COR-L47 (cell line): ENCODE measurements around the gene STK4.

Experiments
- DNase-seq: peaks from one replicate; lab custom pipeline; 2025; lab: John Stamatoyannopoulos, UW

STK4 gene

DNA sequence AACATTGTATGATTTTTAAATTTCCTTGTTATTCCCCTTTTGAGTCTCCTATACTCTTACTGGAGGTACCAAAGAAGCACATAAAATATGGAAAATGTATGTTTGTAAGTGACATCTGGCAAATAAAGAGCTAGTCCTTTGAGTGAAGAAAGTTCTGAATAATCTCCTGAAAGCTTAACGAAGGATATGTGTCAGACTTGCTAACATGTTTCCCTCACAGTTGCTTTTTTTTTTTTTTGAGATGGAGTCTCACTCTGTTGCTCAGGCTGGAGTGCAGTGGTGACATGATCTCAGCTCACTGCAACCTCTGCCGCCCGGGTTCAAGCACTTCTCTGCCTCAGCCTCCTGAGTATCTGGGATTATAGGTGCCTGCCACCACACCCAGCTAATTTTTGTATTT is 63.6 kb downstream of the STK4 start:
- no peak for DNase-seq

DNA sequence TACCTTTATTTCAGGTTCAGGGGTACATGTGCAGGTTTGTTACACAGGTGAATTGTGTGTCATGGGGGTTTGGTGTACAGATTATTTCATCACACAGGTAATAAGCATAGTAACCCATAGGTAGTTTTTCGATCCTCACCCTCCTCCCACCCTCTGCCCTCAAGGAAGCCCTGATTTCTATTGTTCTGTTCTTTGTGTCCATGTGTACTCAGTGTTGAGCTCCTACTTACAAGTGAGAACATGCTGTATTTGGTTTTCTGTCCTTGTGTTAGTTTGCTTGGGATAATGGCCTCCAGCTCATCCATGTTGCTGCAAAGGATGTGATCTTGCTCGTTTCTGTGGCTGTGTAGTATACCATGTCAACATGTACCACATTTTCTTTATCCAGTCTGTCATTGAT is 66.0 kb downstream of the STK4 start:
- no peak for DNase-seq

DNA sequence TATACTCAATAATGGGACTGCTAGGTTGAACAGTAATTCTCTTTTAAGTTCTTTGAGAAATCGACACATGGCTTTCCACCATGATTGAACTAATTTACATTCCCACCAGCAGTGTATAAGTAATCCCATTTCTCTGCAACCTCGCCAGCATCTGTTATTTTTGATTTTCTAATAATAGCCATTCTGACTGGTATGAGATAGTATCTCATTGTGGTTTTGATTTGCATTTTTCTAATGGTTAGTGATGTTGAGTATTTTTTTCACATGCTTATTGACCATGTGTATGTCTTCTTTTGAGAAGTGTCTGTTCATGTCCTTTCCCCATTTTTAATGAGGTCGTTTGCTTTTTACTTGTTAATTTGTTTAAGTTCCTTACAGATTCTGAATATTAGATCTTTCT is 66.5 kb downstream of the STK4 start:
- DNase-seq, result no peak

DNA sequence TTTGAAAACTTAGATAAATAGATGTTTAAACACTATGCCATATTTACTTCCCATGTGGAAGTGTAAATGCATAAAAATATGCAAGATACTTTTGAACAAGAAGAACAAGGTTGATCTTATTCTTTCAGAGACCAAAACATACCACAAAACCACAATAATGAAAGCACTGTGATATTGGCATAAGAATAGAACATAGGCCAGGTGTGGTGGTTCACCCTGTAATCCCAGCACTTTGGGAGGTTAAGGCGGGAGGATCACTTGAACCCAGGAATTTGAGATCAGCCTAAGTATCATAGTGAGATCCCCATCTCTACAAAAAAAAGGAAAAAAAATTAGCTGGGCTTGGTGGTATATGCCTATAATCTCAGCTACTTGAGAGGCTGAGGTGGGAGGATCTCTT is 68.1 kb downstream of the STK4 start:
- DNase-seq, result no peak

DNA sequence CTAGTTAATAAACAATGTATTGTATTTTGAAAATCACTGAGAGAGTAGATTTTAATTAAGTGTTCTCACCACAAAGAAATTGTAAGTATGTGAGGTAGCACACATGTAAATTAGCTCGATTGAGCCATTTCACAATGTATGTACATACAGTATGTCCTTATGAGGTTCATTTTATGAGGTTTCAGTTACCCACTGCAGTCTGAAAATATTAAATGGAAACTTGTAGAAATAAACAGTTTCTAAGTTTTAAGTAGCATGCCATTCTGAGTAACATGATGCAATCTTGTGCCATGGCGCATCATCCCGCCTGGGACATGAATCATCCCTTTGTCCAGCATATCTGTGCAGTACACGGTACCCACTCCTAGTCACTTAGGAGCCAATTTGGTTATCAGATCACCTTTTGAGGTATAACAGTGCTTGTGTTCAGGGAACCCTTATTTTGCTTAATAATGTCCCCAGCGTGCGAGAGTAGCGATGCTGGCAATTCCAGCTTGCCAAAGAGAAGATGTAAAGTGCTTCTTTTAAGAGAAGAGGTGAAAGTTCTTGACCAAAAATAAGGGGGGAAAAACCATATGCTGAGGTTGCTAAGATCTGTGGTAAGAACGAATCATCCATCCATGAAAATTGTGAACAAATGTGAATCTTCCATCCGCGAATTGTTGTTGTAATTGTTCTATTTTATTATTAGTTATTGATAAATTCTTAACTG is 69.9 kb downstream of the STK4 start:
- DNase-seq, result no peak

DNA sequence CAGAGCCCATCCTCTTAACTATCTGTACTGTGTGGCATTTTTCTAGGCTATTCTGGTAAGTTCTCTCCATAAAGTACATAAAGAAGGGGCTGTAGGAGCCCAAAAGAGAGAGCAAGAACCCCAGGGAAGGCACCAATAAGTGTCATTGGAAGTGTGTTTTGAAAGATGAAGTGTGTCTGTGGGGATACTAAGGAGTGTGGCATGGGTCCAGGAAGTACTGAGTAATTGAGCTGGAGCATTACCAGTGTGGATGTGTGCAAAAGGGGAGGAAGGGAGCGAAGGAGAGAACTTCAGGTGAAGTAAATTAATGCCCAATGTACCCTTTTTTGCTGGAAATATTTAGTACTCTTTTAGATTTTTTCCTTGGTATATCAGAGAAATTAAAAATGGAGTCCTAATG is 70.7 kb downstream of the STK4 start:
- DNase-seq, result no peak

DNA sequence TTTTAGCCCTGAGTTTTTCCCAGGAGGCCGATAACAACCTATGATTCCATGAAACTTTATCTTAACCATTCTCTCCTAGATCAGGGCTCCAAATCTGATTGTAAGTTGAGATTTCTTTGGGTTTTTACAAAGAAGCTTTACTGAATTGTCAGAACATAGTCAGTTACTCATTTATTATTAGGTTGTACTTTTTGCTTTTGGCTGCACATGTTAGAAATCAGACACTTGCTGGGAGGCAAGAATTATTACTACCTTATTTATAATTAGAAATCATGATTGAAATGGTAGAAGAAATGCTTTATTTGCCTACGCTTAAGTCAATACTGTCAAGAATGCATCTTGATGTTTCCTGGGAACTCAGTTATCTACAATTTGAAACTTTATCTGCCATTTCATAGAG is 71.3 kb downstream of the STK4 start:
- DNase-seq, result no peak

DNA sequence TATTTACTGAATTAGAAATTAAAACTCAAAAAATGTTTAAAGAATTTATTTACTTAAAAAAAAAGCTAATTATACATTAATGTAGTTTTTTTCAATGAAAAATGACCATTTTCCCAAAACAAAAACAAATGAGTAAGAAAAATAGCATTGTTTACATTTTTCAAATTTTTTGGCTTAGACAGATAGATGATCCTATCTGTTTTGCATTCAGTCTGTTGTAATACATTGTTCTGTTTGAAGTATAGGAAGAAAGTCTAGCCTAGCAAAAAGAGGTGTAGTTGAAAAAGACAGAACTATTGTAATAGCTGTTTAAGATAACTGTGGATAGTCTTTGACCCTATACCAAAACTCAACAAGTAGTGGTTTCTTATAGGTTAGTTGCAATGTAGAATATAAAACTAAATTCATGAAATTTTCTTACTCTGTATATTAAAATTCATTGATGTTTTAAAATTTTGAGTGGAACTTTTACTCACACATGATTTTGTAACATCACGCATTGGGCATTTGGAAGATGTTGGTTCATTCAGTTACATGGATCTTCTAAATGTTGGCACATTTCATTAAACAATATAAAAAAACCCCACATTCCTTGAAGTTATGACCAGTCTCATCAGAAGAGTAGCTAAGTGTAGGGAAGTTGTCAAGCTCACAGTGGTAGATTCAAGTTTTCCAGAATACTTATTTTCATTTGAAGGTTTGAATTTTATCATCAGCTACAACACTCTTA is 72.6 kb downstream of the STK4 start:
- DNase-seq, result no peak

DNA sequence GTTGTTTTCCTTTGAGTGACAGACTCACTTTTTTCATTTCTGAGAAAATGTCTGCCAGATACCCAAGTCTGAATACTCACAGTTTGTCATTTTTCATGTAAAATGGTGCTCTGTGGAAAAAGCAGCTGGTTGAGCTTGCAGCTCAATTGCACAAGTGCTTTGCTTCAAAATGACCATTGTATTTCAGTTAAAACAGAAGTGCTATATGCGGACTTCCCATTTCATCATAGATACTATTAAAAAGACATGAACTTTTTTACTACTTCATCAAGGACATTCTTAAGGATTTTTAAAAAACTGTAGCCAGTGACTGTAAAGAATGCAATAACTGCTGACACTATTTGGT is 73.1 kb downstream of the STK4 start:
- no peak for DNase-seq

DNA sequence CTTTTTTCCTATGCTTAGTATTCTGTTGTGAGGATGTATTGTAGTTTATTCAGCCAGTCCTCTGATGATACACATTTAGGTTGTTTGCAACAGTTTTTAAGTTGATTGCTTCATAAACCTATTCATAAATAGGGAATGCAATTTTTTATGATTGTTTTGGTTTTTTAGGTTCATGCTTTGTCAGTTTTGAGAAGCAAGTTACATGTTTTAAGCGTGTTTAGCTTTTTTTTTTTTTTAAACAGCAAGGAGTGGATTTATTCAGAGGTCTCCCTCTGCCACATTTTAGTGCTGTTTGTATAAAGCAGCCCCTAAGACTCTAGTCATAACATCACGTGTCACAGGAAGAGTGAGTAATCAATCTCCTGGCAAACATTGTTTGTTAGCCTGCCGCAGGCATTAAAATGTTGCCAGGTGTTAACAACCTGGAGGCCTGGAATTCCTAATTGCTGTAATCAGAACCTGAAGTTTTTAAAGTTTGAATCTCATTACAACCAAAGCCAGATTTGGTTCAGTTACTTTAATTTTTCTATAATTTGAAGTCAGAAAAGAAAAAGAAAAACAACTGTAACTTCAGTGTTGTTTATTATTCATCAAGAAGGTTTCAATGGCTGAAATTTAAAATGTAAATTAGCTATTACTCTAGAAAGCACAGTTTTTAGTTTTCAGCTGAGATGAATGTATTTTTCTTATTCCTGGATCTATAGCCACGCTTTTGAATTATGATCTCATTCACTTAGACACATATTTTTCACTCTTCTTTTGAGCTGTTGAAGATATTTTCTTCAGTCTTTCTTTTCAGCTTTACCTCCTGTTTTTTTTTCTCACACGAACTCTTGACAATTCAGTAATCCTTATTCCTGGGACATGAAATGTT is 75.4 kb downstream of the STK4 start:
- peak; percentile 57 for DNase-seq

DNA sequence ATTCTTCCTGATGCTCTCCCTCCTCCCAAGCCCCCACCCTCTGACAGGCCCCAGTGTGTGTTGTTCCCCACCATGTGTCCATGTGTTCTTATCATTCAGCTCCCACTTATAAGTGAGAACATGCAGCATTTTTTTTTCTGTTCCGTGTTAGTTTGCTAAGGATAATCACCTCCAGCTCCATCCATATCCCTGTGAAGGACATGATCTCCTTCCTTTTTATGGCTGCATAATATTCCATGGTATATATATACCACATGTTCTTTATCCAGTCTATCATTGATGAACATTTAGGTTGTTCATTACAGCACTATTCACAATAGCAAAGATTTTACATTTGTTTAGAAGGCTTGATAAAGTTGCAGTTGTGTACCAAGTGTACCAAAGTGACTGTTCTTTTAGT is 76.7 kb downstream of the STK4 start:
- no peak for DNase-seq

DNA sequence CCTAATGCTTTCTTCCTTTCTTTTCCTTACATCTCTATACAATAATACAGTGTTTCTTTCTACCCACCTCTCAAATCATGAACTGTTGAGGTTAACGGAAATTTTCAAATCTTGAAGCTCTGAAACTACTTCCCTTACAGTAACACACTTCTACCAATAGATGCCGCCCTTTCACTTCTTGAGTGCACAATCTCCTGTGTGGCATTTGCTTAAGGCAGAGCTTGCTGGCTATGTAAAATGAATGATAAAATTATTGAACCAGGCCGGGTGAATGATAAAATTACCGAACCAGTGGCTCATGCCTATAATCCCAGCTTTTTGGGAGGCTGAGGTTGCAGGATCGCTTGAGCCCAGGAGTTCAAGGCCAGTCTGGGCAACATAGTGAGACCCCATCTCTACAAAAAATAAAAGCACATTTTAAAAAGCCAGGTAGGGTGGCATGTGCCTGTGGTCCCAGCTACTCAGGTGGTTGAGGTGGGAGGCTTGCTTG is 77.8 kb downstream of the STK4 start:
- peak; percentile 74 for DNase-seq

DNA sequence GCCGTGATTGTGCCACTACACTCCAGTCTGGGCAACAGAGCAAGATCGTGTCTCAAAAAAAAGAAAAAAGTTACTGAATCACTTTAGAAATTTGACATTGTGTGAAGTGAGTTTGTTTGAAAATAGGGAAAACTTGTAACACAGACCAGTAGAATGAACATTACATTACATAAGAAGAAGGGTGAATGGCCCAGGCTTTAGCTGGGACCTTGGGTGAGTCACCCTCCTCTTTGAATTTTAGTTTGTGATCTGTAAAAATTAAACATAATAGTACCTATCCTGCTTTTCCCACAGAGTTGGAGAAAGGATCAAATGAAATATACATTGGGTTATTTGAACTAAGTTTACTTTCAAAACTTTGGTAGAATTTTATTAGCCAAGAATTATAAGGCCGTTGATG is 78.3 kb downstream of the STK4 start:
- DNase-seq, result no peak

DNA sequence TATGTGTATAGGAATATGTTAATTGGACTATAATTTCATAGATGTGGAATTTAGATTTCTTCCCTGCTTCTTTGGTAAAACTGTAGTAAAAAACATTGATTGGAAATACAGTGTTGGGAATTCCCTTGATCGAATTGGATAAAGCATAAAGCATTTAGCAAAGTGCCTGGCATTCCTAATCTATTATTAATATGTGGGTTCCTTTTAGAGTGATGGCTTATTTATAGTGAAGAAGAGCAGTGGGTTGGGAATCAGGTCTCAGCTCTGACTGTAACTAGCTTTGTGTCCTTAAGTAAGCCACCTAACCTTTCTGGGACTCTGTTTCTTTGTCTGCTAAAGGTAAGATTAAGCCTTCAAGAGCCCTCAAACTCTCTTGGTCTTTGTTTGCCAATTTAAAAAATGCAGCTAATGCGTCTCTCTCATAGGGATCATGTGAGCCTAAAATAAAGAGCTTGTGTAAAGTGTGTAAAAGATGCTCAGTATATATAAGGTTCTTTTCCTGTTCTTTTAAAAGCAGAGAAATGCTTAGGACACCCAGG is 81.3 kb downstream of the STK4 start:
- DNase-seq, result no peak

DNA sequence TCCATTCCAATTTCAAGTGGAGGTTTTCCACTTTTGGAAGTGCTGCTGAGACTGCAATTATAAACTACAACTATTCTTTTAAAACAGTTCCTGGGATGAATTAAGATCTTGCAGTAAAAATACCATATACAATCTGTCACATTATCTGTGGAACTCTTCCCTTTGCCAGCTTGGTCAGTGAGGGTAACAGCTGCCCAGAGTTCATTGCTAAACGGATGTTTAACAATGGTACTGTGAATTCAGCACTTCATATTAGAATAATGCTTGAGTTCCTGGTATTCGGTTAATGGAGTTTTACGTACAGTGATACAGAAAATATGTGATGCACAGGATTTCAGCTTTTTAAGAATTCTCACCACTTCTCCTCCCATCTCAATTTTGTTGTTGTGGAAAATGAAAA is 83.1 kb downstream of the STK4 start:
- DNase-seq, result no peak

DNA sequence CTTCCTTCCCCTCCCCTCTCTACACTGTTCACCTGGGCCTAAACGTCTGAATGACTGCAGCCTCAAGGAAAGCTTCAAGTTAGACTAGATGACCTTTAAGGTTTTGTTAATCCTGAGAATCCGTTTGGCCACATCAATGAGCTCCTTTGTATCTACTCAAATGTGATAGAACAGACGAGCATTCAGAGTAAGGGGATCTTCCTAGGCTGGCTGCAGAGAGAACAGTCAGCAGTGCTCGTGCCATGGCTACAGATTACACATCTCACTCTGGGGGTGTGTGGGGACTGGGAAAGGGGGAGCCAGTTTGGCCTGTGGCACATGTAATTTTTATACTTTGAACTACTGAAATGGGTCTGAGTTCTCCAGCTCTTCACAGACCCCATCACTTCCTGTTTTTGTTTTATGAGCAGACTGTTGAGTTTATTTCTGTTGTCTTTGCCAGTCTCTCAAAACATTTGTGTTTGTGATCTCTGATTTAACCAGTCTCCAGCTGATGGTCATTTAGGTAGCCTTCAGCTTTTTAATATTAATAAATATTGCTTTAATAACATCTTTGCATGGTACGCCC is 83.7 kb downstream of the STK4 start:
- no peak for DNase-seq

DNA sequence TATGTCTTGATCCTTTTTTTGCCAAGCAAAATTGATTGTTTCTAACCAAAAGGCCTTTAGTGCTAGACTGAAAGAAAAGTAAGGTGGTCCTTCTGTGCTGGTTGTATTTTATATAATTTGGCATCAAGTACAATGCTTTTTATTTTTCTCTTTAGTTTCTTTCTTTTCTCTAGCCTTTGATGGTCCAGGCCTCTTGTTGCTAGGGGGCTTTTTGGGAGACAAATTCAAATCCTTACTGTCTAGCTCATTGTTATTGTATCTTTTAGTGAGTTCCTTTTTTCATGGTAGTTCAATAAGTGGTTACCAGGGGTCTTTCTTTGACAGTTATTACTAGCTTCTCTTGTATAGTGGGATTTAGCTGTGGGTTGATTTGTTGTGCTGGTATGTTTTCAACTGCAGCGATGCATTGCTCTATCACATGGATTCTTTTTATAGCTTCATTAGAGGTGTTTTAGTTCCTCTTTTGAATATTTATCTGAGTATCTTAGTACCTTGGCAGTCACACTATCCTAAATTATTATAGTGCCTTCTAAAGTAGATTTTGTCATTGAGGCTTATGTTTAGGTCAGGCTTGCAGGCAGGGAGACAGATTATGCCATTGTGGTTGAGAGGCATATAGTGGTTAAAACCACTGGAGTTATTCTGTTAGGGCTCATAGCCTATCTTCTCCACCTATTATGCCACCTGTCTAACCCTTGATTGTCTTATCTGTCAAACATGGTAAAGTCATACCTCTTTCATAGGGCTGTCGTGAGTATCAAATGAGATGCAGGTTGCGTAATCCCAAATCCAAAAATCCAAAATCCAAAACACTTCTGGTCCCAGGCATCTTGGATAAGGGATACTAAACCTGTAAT is 85.1 kb downstream of the STK4 start:
- no peak for DNase-seq

DNA sequence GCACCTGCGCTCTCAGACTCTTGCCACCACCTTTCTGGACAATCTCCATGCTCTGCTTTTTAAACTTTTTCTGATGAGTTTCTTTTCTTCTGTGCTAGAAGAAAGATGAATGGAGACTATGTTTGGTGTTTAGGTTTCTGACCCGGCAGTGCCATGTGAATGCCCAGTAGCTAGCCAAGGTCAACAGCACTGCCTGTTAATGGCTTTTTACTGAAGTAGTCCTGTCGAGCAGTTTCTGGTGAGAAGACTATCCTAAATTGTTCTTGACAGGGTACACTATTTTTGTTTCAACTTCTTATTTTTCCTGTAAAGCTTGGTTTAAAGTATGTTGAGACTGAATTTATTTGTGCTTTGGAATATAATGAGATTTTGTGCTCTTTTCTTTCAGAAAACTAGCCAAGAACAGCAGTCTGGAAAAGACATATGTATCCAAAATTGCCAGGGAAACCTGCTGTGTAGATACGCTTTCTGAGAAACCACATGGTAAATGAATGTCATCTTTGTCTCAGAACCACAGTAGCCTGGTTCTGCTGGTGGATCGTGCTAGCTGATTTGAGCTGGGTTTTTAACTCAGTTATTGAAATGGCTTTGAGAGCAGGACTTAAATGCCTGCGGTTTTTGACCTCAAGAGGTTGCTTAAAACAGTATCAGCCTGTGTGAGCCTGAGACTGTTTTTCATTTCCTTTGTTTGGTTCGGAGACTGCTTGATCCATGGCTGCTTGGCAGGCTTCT is 86.6 kb downstream of the STK4 start:
- DNase-seq, result no peak

DNA sequence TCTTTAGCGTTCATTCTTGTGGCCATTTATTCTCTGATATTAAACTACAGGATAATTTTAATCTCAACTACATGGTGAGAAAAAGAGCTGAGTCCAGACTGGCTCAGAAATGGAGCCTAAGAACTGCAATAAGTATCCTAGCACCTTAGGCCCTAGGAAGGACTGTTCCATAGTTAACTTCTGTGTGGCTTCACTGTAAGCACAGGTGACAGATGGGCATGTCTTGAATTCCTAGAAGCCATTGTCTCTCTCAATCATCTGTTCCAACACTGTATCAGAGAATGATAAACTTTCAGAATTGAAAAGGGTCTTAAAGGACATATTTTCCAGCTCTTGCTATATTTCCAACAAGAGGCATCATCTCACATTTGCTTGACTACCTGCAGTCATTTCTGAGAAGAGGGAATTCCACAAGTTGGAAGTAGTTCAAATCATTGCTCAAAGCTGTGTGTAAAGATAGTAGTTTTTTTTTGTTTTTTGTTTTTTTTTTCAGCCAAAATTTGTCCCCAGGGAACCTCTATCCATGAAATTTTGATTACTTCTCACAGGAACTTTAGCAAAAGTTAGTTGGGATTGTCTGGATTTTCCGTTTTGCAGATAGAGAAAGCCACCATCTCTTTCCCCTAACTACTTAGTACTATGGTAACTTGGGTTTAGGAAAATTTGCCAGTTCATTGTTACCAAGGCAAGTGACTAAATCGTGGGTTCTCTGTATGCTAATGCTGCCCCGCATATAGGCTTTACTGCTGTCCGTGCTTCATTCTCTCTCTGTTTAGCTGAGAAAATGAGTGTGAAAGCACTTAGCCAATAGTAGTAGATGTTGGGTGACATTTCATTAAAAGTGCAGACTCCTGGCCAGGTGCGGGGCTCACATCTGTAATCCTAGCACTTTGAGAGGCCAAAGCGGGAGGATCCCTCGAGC is 87.4 kb downstream of the STK4 start:
- no peak for DNase-seq

DNA sequence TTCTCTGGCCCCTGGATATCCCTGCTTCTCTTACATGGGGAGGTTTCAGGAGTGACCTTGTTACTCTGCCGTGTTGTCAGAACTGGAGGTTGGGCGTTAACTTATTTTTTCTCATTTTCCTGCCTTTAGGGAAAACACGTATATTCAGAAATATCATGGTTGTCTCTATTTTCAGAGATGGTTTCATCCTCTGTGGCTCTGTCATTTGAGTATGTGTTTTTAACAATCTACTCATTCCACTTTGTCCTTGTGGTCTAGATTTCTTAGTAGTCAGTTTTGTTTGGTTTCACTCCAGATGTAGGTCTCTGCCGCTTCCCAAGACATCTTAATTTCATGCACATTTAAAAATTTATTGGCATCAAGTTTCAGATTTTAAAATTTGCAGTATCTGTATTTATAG is 88.7 kb downstream of the STK4 start:
- no peak for DNase-seq
